H9 (cell line): ENCODE data around the gene RPLP2. TPM values are rescaled to one million over a fixed set of nuclear protein-coding genes. Genes with fewer than 3 reads are reported as not detected.

ENCODE experiments used
- DNase-seq: peaks from one replicate; pipeline ENCODE4 v3.0.0-alpha.2; 2017
- H2AFZ ChIP-seq: one replicate; pipeline ENCODE4 v1.6.1; 2013; ENCODE audit warnings: mild to moderate bottlenecking, low read length, control low read depth, moderate library complexity
- H2AK5ac ChIP-seq: 2 replicates; pipeline ENCODE4 v1.6.1; 2013; ENCODE audit warnings: low read length, control low read depth, mixed read lengths; ENCODE audit not compliant: insufficient read length
- H2BK120ac ChIP-seq: one replicate; pipeline ENCODE4 v1.6.1; 2013; ENCODE audit warnings: low read depth, mild to moderate bottlenecking, low read length, control low read depth, inconsistent platforms; ENCODE audit not compliant: poor library complexity, severe bottlenecking
- H2BK12ac ChIP-seq: 2 replicates; pipeline ENCODE4 v1.6.1; 2013; ENCODE audit warnings: low read length, control low read depth, mixed read lengths, low read depth; ENCODE audit not compliant: insufficient read length
- H2BK15ac ChIP-seq: 2 replicates; pipeline ENCODE4 v1.6.1; 2013; ENCODE audit warnings: low read depth, low read length, control low read depth
- H2BK20ac ChIP-seq: one replicate; pipeline ENCODE4 v1.6.1; 2013; ENCODE audit warnings: low read depth, mild to moderate bottlenecking, low read length, control low read depth, inconsistent platforms; ENCODE audit not compliant: poor library complexity, severe bottlenecking
- H2BK5ac ChIP-seq: 2 replicates; pipeline ENCODE4 v1.6.1; 2013; ENCODE audit warnings: low read length, control low read depth, mixed read lengths; ENCODE audit not compliant: insufficient read length
- H3K14ac ChIP-seq: 2 replicates; pipeline ENCODE4 v1.6.1; 2013; ENCODE audit warnings: low read length, control low read depth; ENCODE audit not compliant: insufficient read depth
- H3K18ac ChIP-seq: 2 replicates; pipeline ENCODE4 v1.6.1; 2013; ENCODE audit warnings: low read depth, mild to moderate bottlenecking, mixed read lengths, low read length, control low read depth; ENCODE audit not compliant: insufficient read length
- H3K23ac ChIP-seq: 2 replicates; pipeline ENCODE4 v1.6.1; 2013; ENCODE audit warnings: low read length, control low read depth, mixed read lengths, low read depth; ENCODE audit not compliant: insufficient read length
- H3K23me2 ChIP-seq: 2 replicates; pipeline ENCODE4 v1.6.1; 2013; ENCODE audit warnings: low read depth, mild to moderate bottlenecking, mixed read lengths, low read length, control low read depth; ENCODE audit not compliant: insufficient read length, poor library complexity, severe bottlenecking
- H3K27ac ChIP-seq: 2 replicates; pipeline ENCODE4 v1.5.1; 2013; ENCODE audit warnings: low read length, control low read depth, mixed read lengths, low read depth; ENCODE audit not compliant: insufficient read length
- H3K27me3 ChIP-seq: 2 replicates; pipeline ENCODE4 v1.6.1; 2013; ENCODE audit warnings: low read length, control low read depth, inconsistent platforms; ENCODE audit not compliant: insufficient read depth
- H3K4ac ChIP-seq: 2 replicates; pipeline ENCODE4 v1.6.1; 2013; ENCODE audit warnings: low read depth, mild to moderate bottlenecking, control low read depth, inconsistent platforms, low read length, moderate library complexity
- H3K4me1 ChIP-seq: 2 replicates; pipeline ENCODE4 v1.6.1; 2013; ENCODE audit warnings: low read length, control low read depth, inconsistent platforms; ENCODE audit not compliant: insufficient read depth
- H3K4me2 ChIP-seq: 2 replicates; pipeline ENCODE4 v1.6.1; 2013; ENCODE audit warnings: low read length, control low read depth, mixed read lengths; ENCODE audit not compliant: insufficient read length, insufficient read depth
- H3K56ac ChIP-seq: 2 replicates; pipeline ENCODE4 v1.6.1; 2013; ENCODE audit warnings: low read depth, mild to moderate bottlenecking, mixed read lengths, low read length, control low read depth; ENCODE audit not compliant: insufficient read length
- H3K79me1 ChIP-seq: 2 replicates; pipeline ENCODE4 v1.6.1; 2013; ENCODE audit warnings: low read depth, mild to moderate bottlenecking, moderate library complexity, low read length, control low read depth, inconsistent platforms; ENCODE audit not compliant: insufficient read depth, poor library complexity, severe bottlenecking
- H3K79me2 ChIP-seq: 2 replicates; pipeline ENCODE4 v1.6.1; 2013; ENCODE audit warnings: low read length, control low read depth, inconsistent platforms; ENCODE audit not compliant: insufficient read depth
- H3K9ac ChIP-seq: 2 replicates; pipeline ENCODE4 v1.6.1; 2013; ENCODE audit warnings: low read length, control low read depth, mixed read lengths; ENCODE audit not compliant: insufficient read length; ENCODE audit errors: extremely low read depth
- H3K9me3 ChIP-seq: one replicate; pipeline ENCODE4 v1.6.1; 2013; ENCODE audit warnings: low read depth, low read length, inconsistent platforms; ENCODE audit not compliant: control insufficient read depth
- H3T11ph ChIP-seq: one replicate; pipeline ENCODE4 v1.6.1; 2013; ENCODE audit warnings: mild to moderate bottlenecking, low read length, control low read depth, inconsistent platforms
- H4K20me1 ChIP-seq: one replicate; pipeline ENCODE4 v1.6.1; 2013; ENCODE audit not compliant: control insufficient read depth, insufficient read length, insufficient read depth
- H4K5ac ChIP-seq: 2 replicates; pipeline ENCODE4 v1.6.1; 2013; ENCODE audit warnings: low read depth, mild to moderate bottlenecking, mixed read lengths, low read length, control low read depth; ENCODE audit not compliant: insufficient read length
- H4K8ac ChIP-seq: replicated peaks from 2 replicates; pipeline ENCODE4 v1.6.1; 2013; ENCODE audit warnings: low read length, control low read depth, mixed read lengths, low read depth; ENCODE audit not compliant: insufficient read length
- H4K91ac ChIP-seq: 2 replicates; pipeline ENCODE4 v1.6.1; 2013; ENCODE audit warnings: low read depth, mild to moderate bottlenecking, moderate library complexity, mixed read lengths, low read length, control low read depth; ENCODE audit not compliant: insufficient read length
- H3K27ac Mint-ChIP-seq, 3 experiments: 2 replicates in 2 of 3; 3 replicates in 1 of 3; pipeline ENCODE4 v1.8.0; 2020 to 2021; ENCODE audit warnings: mixed read lengths in 3 of 3, mild to moderate bottlenecking in 1 of 3, moderate library complexity in 1 of 3
- H3K27me3 Mint-ChIP-seq: 2 replicates; pipeline ENCODE4 v1.8.0; 2021; ENCODE audit warnings: low read depth, mild to moderate bottlenecking, moderate library complexity, mixed read lengths
- H3K36me3 Mint-ChIP-seq, 3 experiments: 2 replicates in 2 of 3; 3 replicates in 1 of 3; pipeline ENCODE4 v1.8.0; 2020 to 2021; ENCODE audit warnings: low read depth in 3 of 3, mixed read lengths in 3 of 3; ENCODE audit not compliant: insufficient read depth in 1 of 3
- H3K4me1 Mint-ChIP-seq, 2 experiments: 2 replicates each; pipeline ENCODE4 v1.8.0; 2020; ENCODE audit warnings: mixed read lengths in 2 of 2
- H3K4me3 Mint-ChIP-seq, 2 experiments: 2 replicates in 1 of 2; 3 replicates in 1 of 2; pipeline ENCODE4 v1.8.0; 2020 to 2021; ENCODE audit warnings: mild to moderate bottlenecking in 2 of 2, mixed read lengths in 2 of 2, moderate library complexity in 1 of 2
- H3K9me3 Mint-ChIP-seq, 2 experiments: 2 replicates in 1 of 2; 3 replicates in 1 of 2; pipeline ENCODE4 v1.8.0; 2020; ENCODE audit warnings: mild to moderate bottlenecking in 2 of 2, mixed read lengths in 2 of 2, moderate library complexity in 1 of 2
- total RNA-seq: library from RNA; stranded (reverse); gene quantifications from 2 replicates; pipeline ENCODE4 v1.2.1, GENCODE V29; 2021
- TF ChIP-seq, protein P1 (sequence below): fragments of 200-600 bp; sonication (generic); conservative IDR thresholded peaks from 3 replicates; pipeline ENCODE4 v1.8.0; 2021; ENCODE audit warnings: antibody characterized with exemption, mild to moderate bottlenecking

Gene RPLP2
- total RNA-seq, 1 experiment from 2014 or later = 2,138 TPM

DNA sequence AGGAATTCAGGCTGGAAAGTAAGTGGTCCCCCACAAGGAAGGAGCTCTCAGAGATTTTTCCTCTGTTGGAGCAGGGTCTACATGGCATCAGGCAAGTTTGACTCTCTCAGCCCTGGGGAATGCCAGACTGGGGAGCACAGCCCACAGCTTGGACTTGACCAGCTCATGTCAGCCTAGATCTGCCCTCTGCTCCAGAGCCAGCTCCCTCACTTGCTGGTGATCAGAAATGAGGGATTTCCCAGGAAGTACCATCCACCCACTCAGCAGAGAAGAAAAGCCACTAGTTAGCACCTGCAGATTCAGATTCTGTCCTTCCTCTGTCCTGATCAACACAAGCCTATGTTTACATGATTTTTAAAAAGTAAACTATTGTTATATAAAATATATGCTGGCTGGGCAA is 49.5 kb upstream of the RPLP2 start:
- Histone ChIP-seq H3T11ph (no peak overlapping the region), H3K18ac (no peak overlapping the region), H2BK15ac (no peak overlapping the region), H2BK12ac (no peak overlapping the region), H2BK120ac (no peak overlapping the region), H2BK20ac (no peak overlapping the region), H3K27ac (no peak overlapping the region), H4K8ac (no peak overlapping the region), H3K4me1 (no peaks in the 10 kb centered on the region), H3K79me2 (no peaks in the 10 kb centered on the region; the same call in 1 of the 2 replicates), H3K23me2 (no peaks in the 10 kb centered on the region), H3K56ac (no peak overlapping the region), H4K20me1 (no peaks in the 10 kb centered on the region), H3K14ac (no peak overlapping the region), H3K79me1 (peaks cover 5% of the 10 kb centered on the region), H3K23ac (no peak overlapping the region), H2BK5ac (no peak overlapping the region), H2AK5ac (no peak overlapping the region), H3K9ac (no peak overlapping the region), H4K5ac (no peak overlapping the region), H3K4me2 (no peak overlapping the region), H3K27me3 (no peaks in the 10 kb centered on the region), H3K4ac (no peak overlapping the region), H3K9me3 (no peaks in the 10 kb centered on the region), H2AFZ (no peak overlapping the region), H4K91ac (no peak overlapping the region)
- H3K27ac Mint-ChIP-seq = no peak overlapping the region
- no peak overlapping the region for H3K4me3 Mint-ChIP-seq
- peaks cover 40 to 89% (median 71%) of the 10 kb centered on the region in 3 experiments for H3K36me3 Mint-ChIP-seq
- TF ChIP-seq, protein P1, sequence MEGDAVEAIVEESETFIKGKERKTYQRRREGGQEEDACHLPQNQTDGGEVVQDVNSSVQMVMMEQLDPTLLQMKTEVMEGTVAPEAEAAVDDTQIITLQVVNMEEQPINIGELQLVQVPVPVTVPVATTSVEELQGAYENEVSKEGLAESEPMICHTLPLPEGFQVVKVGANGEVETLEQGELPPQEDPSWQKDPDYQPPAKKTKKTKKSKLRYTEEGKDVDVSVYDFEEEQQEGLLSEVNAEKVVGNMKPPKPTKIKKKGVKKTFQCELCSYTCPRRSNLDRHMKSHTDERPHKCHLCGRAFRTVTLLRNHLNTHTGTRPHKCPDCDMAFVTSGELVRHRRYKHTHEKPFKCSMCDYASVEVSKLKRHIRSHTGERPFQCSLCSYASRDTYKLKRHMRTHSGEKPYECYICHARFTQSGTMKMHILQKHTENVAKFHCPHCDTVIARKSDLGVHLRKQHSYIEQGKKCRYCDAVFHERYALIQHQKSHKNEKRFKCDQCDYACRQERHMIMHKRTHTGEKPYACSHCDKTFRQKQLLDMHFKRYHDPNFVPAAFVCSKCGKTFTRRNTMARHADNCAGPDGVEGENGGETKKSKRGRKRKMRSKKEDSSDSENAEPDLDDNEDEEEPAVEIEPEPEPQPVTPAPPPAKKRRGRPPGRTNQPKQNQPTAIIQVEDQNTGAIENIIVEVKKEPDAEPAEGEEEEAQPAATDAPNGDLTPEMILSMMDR = no peak
- no peaks in the 10 kb centered on the region for H3K9me3 Mint-ChIP-seq
- no peak for DNase-seq
- H3K27me3 Mint-ChIP-seq = no peaks in the 10 kb centered on the region
- peaks cover 11 to 15% of the 10 kb centered on the region in 2 experiments for H3K4me1 Mint-ChIP-seq
